ENCODE measurements around the gene GPR153.

Gene GPR153

DNA sequence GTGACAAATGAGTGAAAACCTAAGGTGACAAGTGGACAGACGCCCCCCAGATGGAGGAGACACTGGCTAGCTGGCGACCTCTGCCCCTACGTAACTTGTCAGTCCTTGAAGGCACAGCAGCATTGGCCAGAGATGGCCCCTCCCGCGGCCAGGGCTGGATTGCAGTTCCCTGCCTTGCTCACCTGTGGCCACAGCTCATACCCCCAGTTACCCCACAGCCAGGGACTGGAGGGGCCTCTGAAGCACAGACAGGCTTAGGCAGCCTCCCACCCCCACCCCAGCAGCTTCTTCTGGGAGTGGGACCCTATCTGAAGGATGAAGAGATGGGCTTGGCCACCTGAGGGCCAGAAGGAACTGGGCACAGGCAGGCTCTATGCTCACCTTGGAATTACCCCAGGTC, 13.2 kb downstream of the GPR153 start:
- no peak for FAIRE-seq

DNA sequence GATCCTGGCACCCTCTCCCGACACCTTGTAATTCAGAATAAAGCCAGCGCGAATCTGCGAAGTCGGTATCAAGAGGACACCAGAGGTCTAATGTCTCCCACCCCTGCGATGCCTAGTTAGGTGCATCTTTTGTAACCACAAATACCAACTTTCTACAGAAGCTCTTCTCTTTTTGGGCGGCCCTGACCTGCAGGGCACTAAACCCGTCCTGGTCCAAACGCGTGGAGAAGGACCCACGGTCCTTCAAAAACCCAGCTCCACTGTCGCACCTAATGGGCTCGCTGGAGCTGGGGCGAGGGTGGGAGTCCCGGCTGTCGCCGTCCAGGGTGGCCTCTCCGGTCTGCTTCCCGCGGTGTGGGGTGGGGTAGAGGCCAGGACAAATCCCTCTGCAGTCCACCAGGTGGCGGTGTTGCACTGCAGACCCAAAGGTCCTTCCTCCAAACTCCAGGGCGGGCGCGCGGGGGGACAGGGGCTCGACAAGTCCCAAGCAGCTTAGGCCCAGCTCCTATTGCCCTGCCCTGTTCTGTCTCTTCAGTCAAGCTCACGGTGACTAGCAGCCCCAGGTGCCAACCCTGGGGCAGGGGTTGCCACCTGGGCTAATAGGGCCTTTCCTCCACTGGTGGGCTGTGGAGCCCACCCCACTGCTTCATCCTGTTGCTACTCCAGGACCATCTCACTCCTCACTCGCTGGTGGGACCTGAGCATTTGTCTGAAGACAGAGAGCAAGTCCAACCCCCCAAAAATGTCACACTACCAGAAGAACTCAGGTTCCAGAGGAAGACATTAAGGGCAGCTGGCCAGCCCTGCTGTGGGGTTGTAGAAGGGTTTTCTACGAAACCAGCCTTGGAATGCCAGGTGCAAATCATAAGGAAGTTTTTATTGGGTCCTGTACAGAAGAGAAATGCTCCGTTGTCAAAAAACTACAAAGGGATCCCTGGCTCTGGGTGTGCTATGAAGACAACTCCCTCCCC, 14.1 kb downstream of the GPR153 start:
- no peak for FAIRE-seq

DNA sequence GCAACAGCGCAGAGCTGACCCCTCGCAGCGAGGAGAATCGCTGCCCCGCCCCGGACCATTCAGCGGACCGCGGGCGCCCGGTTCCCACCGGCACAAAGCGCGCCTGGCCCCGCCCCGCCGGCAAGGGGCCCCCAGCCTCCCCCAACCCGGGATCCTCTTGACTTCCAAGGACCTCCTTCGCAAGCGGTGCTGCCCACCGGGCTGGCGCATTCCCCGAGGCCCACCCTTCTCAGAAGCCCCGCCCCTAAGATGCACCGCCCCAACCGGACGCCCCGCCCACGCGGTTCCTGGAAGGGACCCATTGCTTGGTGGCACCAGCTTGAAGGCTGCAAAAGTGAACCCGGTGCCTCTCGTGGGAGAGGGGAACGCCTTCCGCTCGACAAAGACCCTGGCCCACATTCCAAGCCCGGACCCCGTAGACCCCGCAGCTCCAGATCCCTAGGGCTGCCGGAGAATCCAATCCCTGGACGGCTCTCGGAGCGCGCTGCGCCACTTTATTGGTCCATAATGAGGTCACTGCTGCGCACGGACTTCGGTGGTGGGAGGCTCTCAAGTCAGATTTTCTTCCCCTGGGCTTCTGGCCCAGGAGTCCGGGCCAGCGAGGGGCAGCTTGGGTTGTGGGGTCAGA, 14.9 kb downstream of the GPR153 start:
- no peak for FAIRE-seq

DNA sequence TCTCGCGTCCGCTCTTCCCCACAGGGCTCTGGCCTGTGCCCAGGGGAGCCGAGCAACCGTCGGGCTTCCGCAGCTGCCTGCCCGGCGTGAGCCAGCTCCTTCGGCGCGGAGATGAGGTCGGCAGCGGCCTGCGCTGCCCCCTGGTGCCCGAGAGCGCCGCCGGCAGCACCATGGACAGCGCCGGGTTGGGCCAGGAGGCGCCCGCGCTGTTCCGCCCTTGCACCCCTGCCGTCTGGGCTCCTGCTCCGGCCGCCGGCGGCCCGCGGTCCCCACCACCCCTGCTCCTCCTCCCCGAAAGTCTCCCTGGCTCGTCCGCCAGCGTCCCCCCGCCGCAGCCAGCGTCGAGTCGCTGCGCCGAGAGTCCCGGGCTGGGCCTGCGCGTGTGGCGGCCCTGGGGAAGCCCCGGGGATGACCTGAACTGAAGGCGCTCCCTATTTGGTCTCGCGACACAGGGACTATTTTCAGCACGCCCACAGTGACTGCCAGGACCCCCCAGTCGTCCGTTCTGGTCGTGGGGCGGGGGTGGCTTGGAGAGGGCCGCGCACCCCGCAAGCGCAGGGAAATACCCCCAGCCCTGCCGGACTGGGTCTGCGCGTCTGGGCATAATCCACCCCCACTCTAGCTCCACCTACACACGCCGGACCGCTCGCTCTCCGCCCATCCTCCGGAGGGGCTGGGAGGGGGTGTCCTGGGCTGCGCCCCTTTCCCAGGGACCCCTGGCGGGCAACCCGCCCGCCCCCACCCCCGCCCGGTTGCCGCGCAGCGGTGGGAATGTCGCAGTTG, 15.6 kb downstream of the GPR153 start:
- FAIRE-seq, result no peak

DNA sequence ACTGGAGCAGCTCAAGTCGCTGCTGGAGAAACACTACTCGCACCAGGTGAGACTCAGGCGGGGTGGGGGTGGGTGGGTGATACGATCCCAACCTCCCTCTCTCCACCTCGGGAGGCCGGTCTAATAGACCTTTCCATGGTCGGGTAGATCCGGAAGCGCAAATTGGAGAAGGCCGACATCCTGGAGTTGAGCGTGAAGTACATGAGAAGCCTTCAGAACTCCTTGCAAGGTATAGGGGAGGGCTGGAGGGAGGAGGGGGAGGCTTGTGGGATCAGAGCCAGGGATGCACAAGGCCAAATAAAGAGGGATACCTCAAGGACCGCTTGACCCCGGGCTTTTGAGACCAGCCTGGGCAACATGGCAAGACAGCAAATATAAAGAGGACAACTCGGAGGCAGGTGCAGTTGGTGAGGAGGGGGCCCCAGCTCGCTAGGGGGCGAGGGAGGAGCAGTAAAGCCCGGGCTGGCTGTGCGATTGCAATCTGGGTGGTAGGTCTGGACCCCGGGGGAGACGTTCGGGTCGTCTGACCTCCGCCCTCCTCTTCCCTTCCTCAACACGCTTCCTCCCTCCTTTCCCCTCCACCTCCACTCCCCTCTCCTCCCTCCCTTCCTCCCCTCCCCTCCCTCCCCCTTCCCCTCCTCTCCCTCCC, 16.4 kb downstream of the GPR153 start:
- no peak for FAIRE-seq

DNA sequence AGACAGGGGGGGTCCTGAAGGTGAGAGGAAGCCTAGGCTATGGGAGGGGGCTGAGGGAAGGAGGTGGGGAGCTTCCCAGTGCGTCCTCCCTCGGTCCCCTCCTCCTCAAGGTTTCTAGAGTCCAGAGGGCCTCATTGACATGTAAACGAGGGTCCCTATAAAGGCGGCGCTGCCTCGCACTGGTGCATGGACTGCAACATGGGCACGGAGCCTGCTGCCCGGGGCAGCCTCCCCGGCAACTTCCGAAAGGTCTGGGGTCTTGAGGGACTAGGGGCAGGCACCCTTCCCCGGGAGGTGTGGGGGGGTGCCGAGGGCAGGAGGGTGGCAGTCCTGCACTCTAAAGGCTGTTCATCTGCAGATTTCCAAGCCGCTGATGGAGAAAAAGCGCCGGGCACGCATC, 16.9 kb downstream of the GPR153 start, which contains the start of gene HES3:
TSS of gene HES3 (plus strand) at position 187 of the 400 bp plus-strand sequence. CDS start at position 374, 187 bp downstream.
- FAIRE-seq, result no peak

DNA sequence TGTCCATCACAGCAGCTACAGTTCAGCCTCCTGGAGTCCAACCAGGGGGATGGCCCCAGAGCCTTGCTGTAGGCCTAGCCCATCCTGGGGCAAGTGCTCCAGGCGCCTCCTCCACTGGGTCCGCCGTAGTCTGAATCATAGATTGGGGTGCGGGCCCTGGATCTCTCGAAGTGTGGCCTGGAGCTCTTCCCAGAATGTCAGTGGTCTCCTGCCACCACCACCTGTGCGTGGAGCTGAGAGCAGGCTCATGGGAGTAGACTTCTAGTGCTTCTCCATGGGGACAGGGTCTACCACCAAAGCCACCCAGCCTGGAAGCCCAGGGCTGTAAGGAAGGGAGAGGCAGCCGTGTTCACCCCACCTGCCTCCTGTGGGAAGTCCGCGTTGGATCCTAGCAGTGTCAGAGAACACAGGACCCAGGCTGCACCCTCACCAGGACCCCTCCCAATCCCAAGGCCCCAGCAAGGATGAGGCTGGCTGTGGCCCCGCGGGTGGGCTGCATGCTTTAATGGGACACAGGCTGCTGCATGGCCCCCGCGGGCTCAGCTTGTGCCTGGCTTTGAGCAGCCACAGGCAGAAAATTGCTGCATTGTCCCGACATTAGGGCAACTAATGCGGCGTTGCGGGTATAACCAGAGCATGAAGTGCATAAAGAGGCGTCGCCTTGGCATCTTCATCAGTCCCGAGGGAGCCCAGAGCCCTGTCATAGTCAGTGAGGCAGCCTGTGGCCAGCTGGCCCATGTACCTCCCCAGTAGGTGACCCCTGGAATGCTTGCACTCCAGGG, 17.7 kb downstream of the GPR153 start:
- no peak for FAIRE-seq

DNA sequence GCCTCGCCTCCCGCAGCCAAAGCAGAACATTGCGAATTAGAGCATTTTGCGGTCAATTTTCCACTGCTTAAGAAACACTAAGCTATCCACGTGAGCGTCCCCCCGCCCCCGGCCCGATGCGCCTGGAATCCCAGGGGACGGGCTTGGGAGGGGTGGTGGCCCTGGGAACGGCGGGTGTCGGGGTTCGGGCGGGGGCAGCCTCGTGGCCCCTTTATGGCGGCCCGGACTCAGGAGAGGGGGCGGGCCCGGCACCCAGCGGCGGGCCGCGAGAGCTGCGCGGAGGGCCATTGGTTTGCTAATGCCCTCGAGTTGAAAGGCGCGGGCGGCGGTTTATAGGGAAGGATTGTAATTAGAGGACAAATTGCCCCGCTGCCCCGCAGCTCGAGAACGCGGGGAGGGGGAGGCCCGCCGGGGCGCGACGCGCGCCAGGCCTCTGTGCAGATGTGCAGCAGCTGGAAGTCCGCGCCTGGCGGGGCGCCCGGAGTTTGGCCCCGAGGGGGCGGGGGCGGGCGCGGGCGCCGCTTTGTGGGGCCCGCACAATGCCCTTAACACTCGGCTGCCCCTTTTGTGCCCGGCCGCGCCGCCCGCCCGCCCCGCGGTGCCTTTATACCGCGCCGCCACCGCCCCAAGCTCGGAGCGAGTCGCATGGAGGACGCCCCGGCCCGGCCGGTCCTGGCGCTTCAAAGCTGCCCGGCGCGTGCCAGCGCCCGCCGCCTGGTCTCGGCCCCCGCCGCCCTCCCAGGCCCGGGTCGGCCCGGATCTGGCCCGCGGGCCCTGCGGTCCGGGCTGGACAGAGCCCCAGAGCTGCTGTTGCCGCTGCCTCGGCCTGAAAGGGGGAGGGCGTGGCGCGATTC, 18.8 kb downstream of the GPR153 start:
- no peak for FAIRE-seq

DNA sequence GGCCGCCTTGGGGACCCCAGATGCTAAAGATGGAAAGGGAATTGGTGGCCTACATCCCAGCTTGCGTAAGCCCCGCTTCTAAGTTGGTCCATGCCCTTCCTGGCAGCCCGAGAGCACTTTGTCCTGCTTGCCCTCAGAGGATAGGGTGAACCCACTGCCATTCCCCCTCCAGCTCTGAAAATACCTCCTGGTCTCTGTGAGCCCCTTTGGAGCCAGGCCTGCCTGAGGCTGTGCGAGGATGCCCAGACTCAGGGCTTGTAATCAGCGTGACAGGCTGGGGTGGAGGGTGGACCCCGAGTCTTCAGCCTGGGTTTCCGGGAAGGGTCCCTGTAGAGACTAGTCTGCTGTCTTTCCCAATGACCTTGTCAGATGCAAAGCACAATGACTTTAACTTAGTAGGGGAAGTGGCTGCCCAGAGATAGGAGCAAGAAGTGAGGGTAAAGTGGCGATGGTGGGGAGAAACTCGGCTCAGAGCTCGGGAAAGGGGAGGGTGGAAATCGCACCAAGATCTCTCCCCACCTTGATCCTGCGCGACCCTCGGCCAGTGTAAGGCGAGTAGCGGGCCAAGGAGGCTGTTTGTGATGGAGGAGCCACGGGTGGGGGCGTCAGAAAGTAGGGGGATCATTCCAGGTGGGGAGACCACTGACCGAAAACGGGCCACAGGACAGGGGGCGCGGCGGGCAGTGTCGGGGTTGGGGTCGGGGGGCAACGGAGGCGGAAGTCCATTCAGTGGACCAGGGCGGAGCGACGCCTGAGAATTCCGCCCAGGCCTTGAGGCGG, 19.6 kb downstream of the GPR153 start:
- no peak for FAIRE-seq

DNA sequence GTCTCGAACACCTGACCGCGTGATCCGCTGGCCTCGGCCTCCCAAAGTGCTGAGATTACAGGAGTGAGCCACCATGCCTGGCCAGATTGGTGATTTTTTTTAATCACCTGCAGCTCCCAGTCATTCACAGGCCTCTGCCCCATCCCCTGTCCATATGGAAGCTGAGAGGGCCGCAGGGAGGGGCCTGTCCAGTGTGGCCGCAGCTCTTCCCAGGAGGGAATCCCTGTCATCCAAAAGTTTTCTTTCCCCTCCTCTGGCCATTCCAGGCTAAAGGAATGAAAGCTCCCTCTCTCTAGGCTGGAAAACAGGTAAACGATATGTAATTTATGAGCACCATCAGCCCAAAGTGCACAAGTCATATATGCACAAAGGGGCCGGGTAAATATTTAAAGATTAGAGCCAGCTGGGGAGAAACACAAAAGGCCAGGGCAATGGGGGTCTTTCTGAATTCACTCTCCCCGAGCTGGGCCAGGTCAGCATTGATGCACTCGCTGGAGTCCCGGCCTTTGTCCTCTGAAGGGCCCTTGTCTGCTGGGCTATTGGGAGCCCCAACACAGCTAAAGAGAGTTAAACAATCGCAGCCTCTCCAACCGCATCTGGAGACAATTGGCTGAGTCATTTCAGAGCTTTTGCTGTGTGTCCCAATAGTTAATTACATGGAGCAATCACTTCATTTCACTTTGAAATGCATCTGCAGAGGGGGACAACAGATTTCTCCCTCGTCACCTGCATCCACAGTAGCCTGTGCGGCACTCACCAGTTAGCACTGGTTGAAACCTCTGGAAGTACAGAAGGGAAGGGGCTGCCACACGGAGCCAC, 20.7 kb downstream of the GPR153 start:
- no peak for FAIRE-seq

DNA sequence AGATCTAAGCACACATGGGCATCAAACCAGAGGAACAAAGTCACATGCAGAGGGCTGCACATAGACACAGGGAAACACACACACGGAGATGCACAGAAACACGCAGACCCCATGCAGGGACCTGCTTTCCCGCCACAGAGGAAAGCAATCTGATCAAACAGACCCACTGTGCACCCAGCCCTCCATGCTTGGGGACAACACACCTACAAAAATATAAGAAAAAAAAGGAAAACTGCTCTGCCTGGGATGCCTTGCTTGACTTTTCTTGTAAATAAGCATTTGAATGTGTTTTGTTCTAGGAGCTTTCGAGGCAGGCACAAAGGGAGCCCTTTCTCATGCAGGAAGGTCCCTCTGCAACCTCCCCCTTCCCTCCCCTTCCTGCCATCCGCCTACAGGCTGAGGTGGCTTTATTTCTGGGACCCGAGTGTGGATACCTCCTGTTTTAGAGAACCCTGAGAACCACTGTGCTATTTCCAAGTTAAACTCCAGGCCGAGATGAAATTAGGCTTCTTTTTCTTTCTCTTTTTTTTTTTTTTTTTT, 21.6 kb downstream of the GPR153 start:
- FAIRE-seq, result no peak

DNA sequence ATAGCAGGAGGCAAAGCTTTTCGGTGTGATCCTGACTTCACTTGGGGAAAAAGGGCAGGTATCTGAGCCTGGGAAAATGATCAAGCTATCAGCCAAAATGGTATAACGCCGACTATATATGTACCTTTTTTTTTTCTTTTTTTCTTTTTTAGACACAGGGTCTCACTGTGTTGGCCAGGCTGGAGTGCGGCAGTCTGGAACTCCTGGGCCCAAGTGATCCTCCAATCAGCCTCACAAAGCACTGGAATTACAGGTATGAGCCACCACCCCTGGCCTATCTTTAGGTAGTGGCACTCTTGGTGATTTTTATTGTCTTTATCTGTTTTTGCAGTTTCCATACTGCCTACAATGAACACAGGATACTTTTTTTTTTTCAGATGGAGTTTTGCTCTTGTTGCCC, 23.8 kb downstream of the GPR153 start:
- no peak for FAIRE-seq

DNA sequence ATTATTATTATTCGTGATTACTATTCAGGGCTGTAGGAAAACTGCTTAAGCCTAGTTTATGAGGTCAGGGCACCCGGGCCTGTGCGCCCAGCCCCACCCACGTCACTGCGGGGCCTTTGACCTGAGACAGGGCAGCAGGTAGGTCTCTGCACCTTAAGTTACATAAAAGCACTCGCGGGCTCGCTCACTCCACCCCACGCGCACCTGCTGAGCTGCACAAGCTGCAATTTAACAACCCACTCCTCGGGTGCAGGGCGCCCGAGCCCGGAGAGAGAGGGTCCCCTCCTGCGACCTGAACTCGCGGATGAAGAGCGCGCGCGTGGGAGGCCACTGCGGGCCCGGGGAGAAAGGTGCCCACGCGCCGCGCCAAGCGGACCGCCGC, 25.6 kb downstream of the GPR153 start:
- no peak for FAIRE-seq

DNA sequence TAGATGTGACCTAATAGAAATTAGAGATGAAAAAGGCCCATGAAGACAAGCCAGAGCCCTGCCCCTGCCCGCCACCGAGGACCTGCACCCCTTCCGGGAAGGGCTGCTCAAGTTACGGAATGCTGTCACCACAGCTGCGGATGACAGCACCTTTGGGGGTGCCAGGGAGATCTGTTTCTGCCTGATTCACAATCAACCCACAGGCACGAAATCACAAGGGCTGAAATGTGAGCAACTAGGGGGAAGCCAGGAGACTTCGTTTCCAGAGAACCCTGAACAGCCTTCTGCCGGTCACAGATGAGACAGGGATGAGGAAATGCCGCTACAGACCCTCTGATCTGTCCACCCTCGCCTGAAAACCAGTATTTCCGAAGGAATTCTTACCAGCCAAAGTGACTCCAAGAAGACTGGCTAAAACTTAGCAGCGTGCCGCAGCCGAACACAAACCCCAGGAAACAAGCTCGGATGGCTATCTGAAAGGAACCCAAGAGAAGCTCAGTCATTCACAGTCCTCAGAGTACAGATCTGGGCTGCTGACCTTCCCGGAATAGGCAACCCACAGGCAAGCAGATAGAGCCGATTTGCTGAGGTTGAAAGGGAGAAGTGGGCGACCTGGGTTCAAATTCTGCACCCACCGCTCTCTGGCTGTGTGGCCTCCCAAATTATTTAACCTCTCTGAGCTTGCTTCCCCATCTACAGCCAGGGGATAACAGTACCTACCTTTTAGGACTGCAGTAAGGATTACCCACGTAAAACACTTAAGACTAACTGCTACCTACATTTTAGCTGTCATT, 26.2 kb downstream of the GPR153 start:
- no peak for FAIRE-seq

DNA sequence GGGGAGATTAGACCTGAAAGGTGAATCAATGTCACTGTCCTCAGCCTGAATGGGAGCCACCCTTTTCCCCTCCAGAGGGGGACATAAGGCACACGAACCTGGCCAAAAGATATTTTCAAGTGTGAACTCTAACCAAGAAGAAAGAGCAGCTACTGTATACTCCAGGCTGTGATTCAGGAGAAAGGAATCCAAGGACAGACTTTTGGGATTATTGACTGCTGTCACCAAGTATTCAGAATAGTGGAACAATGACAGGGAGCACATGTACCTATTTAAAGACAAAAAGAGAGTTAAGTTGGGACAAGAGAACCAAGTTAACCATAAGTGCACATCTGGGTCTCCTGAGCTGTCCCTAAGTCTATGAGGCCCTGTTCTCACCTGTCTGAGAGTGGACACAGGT, 27.5 kb downstream of the GPR153 start:
- no peak for FAIRE-seq

DNA sequence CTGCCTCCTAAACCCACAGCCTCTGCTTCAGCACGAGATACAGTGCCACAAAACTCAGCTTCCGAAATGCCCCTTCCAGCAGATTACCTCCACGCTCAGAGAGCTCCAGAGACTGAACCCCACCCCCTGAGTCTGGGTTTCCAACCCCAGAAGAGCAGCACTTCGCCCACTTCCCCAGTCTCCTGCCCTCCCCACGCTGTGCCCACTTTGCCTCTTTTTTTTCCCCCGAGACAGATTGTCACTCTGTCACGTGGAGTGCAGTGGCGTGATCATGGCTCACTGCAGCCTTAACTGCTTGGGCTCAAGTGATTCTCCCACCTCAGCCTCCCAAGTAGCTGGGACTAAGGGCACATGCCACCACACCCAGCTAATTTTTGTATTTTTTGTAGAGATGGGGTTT, 35.2 kb downstream of the GPR153 start:
- FAIRE-seq, result no peak

DNA sequence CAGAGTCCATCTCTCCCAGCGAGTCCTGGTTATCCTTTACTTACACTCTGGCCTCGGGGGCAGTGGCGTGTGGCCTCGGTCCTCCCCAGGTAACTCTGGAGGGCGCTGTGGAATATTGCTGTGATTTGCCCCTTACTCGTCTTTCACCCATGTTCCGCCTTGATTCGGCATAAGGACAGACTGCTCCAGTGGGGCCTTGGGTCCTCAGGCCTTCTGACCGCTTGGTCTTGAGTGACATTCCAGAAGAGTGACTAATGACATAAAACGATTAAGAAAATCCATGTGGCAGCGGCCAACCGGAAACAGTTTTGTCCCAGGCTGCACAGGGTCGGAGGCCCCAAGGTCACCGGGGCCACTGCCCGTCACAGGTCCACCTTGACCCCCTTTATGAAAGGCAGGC, 36.2 kb downstream of the GPR153 start:
- FAIRE-seq, result no peak

DNA sequence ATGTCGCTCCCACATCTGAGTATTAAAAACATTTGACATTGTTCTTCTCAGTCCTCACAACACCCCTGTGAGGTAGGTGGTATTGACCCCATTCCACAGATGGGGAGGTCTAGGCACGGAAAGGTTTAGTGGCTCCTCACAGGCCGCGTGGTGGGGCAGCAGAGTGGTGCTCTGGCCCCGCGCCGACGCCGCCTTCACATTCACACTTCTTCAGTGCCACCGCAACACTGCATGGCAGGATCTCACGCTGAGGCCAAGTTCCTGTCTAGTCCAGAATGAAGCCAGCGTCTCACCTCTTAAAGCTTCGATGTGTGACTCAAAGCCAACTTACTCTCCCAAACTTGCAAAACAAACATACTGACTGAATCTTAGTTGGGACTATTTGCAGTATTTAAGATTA, 37.3 kb downstream of the GPR153 start:
- no peak for FAIRE-seq
